GM21723 (cell line): ENCODE data around the gene EGFL8.
"Not testable (repeated sequence)": the region's sequence is repeated elsewhere in the genome, so short reads cannot be mapped to it uniquely, and the experiment has no call there.

ENCODE experiments used
- ATAC-seq: cut with Tn5 transposase; IDR thresholded peaks from one replicate; pipeline ENCODE4 v1.9.1; 2021; ENCODE audit warnings: mild to moderate bottlenecking, moderate library complexity; ENCODE audit not compliant: unreplicated experiment

The EGFL8 gene

DNA sequence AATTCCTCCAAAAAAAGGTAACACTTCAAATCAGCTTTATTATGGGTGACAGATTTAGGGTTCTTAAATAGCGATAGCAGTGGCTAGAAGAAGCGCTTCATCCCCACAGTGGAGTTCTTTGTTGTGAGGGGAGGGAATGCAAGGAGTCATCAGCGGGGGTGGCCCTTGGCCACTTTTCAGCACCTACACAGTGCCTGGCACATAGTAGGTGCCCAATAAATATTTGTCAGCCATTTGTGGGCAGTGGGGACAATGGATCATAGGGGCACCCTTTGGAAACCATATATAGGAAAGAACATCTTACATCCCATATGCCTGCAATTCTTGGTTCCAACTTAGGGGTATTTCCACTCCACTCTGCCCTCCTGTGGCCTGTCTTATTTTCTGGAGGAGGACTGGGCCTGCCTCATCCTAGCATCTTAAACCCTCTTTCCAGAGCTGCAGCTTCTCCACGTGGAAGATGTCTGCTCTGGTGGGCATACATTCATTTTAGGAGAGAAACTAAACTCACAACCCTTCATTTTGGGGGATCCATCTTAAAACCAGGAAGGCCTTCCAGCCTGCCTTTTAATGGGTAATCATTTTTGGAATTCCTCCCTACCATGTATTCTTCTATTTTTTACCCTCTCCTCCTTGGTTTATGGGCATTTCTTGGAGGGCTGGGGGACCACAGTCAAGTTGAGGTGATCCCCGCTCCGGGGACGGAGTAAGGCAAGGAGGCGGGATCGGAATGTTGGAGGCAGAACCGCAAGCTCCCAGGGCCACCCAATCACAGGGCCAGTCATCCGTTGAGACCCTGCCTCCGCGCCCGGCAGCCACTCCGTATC, 30.6 kb downstream of the EGFL8 start:
- no peak for ATAC-seq

DNA sequence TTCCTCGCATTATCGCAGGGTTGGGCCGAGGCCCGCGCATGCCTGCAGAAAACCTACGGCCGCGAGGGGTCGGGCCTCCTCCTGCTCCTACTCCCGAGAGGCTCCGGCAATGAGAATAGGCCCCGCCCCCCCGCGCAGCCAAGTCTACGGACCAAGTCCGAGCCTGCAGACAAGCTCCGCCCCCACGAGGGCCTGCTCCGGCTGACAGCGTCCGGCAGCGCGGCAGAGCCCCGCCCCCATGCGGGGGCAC, 31.2 kb downstream of the EGFL8 start:
- ATAC-seq, result peak; percentile 74

DNA sequence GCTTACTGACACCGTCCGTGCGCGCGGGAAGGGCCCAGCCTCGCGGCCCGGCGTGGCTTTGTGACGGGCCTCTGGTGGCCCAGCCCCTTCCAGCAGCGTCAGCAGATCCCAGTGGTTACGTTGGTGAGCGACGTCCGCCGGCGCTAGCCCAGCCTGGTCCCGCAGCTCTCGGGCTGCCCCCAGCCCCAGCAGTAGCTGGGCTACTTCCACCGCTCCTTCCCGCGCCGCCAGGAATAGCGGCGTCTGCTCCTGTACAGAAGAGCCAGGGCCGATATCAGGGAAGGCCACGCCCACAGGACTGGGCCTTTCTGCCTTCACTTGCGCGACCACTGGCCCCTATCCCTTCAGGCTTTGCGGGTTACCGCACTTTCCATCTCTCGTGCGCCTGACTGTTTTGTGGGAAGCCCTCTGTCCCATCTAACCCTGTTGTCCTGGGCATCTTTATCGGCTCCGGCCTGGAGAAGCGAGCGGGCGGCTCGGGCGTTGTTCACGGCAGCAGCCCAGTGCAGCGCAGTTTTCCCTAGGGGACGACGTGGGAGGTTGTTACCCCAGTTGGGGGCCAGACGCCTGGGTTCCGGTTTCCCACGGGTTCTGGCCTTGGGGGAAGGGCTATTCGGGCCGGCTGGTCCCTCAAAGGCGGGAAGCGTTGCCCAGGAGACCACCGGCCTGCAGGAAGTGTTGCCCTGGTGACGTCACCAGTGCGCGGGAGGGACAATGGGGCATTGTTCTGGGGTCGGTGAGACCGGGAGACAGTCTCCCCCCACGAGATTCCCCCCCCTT, 31.7 kb downstream of the EGFL8 start:
- ATAC-seq, result peak; percentile 75

DNA sequence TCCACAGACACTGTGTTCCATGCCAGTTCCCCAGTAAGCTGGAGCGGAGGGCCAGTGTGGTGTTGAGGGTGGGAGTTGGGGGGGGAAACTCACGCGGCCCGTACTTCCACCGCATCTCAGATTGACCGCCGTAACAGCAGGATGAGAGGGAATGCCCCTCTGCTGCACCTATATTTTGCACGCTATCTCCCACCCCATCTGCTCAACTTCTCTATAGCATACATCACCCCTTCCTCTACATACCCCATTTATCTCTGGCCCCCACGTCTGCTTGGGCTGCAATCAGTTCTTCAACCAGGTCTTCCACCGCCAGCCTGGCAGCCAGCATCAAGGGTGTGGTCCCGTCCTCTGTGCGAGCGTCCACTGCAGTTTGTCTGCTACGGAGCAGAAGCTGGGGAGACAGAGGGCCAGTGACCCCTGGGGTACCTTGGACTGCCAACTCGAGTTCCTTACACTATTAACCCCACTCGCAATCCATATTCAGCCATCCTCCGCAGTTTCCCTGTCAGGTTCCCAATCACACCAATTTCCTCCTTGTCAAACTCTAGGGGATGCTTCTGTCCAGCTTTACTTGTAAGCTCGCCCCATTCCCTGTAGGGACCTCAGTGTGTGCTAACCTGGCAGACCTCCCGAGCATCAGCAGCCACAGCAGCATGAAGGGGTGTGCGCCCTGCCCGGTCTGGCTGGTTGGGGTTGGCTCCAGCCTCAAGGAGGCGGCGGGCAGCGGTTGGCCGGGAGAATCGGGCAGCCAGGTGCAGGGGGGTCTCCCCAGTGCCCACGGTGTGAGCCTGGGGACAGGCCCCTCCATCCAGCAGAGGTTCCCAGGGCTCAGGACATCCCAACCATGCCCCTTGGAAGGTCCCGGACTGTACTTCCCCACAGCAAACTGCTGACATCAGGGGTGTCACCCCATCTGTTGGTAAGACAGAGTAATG, 32.6 kb downstream of the EGFL8 start:
- no peak for ATAC-seq

DNA sequence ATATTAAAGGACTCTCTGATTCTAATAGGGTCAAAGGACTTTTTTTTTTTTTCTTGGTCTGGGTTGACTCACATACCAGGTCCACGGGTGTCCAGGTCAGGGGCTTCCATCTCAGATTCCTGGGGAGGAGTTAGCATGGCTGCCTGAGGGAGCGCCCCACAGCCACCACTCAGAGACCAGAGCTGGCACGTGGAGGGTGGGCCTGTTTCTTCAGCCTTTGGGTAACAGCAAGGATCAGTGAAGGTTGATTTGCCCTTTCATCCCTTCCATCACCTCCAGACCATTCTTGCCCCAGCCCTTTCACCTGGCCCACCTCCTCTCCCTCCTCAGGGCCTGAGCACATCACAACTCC, 33.9 kb downstream of the EGFL8 start:
- no peak for ATAC-seq

DNA sequence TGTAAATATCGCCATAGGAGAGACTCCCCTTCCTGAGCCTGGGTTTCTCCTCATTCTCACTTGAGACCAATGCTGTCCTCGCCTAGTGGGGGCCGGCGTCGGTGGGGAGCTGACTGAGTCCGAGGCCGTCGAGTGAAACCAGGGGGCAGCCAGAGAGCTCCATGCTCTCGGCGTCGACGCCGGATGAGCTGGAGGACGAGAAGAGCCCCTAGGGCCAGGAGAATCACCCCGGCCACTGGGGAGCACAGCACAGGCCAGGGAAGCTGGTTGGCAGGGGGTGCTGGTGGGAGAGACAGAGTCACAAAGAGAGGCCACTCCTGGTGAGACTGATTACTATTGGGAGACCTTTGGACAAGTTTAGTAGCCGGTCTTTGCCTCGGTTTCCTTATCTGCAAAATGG, 34.5 kb downstream of the EGFL8 start:
- no peak for ATAC-seq

DNA sequence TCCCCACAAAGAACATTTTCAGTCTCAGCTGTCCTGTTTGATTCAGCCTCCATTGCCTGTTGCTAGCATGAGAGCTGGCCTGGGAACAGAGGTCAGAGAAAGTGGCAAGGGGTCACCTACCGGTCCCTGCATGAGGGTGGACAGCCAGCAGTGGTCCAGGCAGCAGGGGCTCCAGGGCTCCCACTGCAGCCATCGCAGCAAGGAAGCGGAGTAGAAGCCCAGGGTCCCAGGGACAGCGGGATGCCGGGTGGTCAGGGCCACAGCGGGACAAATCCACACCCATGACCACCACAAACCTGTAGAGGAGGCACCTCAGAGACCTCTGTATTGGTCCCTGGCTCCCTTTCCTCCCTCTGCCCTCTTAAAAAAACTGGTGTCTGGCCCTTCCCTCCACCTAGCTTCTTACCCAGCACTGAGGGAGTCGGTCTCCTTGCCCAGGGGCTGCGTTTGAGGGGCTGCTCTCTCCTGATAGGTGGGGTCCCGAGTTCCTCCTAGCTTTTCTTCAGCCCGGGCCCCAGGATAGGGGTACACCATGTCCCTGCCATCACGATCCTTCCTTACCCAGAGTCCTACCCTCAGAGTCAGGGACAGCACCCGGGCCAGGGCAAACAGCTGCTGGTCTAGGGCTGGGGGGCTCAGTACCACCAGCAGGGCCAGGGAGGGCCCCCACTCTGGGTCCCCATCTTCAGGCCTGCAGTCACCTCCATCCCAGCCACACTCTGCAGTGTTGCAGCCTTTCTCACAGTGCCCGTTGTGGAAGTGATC, 36.5 kb downstream of the EGFL8 start:
- no peak for ATAC-seq

DNA sequence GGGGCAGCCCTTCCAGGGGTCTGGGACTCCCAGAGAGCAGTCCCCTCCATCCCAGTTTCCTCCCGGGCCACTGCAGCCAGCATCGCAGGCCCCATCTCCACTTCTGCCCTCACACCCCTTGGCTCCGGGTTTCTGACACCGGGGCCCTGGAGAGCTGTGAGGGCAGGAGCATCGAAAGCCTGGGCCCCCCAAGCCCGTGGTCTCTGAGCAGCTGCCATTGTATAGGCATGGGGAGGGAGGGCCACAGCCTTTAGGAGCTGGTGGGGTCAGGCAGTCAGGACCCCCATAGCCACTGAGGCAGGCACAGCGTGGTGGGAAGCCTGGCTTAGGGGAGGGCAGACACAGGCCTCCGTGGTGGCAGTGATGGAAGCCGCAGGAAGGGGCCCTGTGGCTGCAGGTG, 37.8 kb downstream of the EGFL8 start:
- no peak for ATAC-seq

DNA sequence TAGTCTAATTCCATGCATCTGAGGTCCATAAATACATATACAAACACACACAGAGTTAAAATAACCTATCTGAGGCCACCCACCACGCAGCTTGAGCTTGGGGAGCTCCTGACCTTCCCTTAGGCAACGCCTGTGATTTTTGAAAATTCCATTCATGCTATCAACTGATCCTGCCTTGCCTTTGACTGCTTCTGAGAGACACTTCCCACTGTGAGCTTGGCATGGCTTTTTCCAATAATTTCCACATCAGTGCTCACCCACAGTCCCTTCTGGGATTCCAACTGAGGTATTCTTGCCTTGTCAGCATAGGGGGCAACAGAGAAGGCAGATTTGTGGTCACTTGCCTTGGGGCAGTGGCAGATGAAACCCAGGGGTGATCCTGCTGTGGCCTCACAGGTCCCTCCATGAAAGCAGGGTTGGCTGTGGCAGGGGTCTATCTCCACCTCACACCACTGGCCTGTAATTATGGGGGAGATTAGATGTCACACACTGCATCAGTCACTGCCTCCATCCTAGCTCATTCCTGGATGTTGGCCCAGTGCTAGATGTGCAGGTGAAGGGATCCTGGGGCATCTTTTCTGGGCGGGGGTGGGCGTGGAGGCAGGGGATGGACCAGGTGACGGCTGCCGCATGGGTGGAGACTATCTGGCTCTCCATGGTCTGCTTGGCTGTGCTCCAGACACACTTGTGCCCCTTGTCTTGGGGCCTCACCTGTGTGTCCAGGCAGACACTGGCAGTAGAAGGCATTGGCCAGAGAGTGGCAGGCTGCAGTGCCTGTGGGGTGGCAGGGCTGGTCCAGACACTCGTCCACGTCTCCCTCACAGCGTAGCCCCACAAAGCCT, 39.3 kb downstream of the EGFL8 start:
- no peak for ATAC-seq

DNA sequence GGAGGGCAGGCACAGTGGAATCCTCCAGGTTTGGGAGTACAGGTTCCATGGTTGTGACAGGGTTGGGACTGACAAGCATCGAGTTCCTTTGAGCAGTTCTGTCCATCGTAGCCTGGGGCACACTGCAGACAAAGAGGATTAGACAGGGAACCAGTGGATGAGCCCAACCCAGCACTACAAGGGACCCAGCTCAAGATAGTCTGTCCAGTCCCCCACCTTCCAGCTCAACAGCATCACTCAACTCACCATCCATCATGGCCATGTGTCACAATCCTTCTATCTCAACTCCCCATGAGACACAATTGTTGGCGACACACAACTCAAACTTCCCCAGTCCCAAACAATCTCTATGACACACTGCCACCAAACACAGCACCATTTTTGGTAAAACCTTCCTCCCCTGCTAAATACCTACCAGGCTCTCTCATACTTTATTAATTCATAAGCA, 39.9 kb downstream of the EGFL8 start:
- ATAC-seq, result no peak

DNA sequence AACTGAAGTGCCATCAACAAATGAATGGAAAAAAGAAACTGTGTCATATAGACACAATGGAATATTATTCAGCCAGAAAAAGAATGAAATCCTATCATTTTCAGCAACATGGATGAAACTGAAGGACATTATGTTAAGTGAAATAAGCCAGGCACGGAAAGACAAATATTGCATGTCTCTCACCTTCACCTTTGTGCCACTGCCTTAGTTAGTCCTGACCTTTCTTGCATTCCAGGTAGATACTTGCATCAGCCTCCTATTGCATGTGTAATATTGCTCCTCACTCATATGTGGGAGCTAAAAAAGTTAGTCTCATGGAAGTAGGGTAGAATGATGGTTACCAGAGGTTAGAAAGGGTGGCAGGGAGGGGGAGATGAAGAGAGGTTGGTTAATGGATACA, 44.6 kb downstream of the EGFL8 start:
- no peak for ATAC-seq

DNA sequence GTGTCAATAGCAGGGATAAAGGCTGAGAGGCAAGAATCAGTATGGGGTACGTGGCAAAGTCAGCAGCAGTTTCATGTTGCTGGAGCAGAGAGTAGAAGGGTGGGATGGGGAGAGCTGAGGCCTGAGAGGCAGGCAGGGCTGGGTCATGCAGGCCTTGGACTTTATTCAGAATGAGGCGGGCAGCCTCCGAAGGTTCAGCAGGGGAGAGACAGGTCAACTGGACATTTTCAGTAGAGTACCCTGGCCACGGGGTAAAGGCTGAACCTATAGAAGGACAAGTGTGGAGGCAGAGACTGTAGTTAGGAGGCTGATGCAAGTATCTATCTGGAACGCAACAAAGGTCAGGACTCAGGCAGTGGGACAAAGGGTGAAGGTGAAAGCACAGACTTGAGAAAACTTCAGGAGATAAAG, 45.8 kb downstream of the EGFL8 start:
- no peak for ATAC-seq

DNA sequence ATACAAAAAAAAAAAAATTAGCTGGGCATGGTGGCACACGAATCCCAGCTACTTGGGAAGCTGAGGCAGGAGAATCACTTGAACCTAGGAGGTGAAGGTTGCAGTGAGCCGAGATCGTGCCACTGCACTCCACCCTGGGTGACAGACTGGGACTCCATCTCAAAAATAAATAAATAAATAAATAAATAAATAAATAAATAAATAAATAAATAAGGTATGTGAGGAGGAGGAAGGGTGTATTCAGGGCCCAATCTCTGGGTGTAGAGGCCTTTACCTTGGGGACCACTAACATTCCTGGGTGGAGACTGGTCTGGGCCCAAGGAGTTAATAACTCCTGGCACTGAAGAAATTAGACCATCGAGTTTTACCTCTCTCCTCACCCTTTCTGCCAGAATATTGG, 47.0 kb downstream of the EGFL8 start:
- not testable (repeated sequence) for ATAC-seq

DNA sequence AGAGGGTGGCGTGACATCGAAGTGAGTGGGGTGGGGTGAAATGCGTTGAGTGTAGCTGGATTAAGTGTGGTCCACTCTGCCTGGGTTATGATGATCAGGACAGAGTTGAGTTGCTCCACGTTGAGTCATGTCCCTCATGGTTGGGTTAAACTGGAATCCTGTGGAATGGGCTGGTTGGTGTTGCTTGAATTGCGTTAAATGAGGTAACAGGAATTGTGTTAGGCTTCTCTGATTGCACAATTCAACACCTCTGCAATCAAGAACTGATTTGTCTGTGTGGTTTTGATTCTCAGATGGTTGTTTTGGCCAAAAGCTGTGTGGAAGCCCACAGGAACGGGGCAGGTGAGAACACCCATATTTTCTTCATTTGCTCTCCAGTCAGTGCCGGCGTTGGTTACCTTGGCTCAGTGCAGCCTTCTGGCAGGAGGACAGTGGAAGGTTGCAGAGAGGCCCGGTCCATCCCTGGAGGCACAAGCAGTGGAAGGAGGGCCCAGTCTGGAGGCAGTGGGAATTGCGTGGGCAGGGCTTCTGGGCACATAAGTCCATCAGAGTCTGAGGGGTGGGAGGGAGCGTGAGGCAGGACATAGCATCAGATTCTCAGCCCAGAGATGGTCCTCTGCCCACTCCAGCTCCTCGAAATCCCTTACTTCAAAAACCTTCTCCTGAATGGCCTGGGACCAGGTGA, 47.8 kb downstream of the EGFL8 start:
- ATAC-seq, result no peak

DNA sequence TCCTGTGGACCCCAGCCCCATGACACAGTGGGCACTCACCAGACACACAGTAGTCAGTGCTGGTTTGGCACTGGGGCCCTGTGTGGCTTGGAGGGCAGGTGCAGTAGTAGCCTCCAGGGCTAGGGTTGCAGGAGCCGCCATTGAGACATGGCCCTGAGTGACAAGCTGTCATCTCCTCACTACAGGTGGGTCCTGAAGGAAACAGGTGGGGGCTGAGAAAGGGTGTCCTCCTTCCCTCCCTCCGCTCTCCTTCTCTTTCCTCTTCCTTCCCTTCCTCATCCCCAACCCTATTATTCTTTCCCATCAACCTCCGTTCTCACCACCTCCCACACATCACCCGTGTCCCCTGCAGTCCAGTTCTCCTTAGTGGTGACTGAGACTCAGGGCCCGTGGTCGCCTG, 49.3 kb downstream of the EGFL8 start:
- no peak for ATAC-seq

DNA sequence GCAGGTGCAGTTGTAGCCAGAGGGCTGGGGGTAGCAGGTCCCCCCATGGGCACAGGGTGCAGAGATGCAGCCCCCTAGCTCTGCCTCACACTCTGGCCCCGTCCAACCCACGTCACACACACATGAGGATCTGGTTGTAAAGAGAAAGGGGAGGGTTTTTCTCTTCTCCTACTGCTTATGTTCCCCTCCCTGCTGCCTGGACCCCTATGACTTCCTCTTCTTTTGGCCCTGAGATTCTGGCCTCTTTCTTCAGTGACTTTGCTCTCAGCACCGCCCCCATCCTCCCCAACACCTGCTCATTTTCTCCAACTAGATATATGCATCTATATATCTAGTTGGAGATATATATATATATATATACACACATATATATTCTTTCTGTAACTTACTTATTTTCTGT, 49.7 kb downstream of the EGFL8 start:
- ATAC-seq, result no peak

DNA sequence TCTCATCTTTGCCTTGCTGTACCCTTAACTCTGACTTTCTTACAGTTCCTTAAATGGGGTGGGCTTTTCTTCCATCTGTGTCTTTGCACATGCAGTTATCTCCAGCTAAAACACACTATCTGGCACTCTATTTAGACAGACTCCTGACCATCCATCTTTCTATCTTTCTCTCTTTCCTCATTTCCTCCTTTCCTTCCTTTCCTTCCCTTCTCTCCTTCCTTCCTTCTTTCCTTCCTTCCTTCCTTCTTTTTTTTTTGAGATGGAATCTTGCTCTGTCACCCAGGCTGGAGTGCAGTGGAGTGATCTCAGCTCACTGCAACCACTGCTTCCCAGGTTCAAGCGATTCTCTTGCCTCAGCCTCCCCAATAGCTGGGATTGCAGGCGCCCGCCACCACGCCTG, 51.2 kb downstream of the EGFL8 start:
- no peak for ATAC-seq

DNA sequence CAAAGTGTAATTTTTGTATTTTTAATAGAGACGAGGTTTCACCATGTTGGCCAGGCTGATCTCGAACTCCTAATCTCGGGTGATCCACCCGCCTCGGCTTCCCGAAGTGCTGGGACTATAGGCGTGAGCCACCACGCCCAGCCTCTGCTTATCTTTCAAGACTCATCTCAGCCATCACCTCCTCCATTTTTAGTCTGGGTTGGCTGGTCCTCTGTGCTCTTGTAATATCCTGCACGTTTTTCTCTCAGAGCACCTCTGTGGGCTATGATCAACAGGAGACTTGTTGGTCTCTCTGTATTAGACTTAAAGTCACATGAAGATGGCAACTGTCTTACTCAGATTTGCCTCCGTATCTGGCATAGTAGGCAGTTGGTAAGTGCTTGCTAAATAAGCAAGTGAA, 51.9 kb downstream of the EGFL8 start:
- no peak for ATAC-seq

DNA sequence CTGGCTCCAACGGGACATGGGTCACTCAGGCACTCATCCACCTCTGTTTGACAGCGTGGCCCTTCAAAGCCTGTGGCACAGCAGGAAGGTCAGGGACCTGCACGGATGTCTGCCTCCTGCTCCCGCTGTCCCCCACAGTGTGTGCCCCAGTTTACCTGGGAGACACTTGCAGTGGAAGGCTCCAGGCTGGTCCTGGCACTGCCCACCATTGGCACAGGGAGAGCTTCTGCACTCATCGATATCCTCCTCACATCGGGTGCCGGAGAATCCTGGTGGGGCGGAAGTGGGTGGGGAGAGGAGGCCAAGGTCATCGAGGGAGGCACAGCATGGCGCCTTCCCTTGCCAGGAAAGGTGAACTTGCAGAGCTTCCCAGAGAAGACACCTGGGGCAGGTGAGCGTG, 52.6 kb downstream of the EGFL8 start:
- no peak for ATAC-seq
